Caco-2 (cell line): ENCODE data around the gene SPATC1L. TPM values are rescaled to one million over a fixed set of nuclear protein-coding genes. Genes with fewer than 3 reads are reported as not detected.

Experiments
- BruUV-seq: library from RNA; stranded (reverse); fragments of 400-500 nt; replicated peaks from 2 replicates; lab custom pipeline; 2021; lab: Mats Ljungman, UMichigan
- CTCF ChIA-PET: fragments of 300-600 bp; sonication (Branson Sonifier 250); formaldehyde crosslinking; loops from one replicate; lab custom pipeline; 2022; ENCODE audit warnings: antibody characterized with exemption; lab: Charles Lee
- POLR2A ChIA-PET: fragments of 300-600 bp; sonication (Branson Sonifier 250); formaldehyde crosslinking; loops from one replicate; lab custom pipeline; 2022; ENCODE audit warnings: antibody characterized with exemption; lab: Charles Lee
- DNase-seq, 2 experiments: peaks; one replicate each; pipeline versions ENCODE4 v3.0.0 to v3.0.0-alpha.2; 2020 to 2022
- H3K27me3 ChIP-seq: replicated peaks from 2 replicates; pipeline ENCODE4 v1.6.0; 2011; ENCODE audit warnings: low read length; ENCODE audit not compliant: control insufficient read depth, insufficient read depth
- H3K36me3 ChIP-seq: 2 replicates; pipeline ENCODE4 v1.5.1; 2011; ENCODE audit warnings: low read length; ENCODE audit not compliant: control insufficient read depth, insufficient read depth
- H3K4me1 ChIP-seq: fragments of 250-450 bp; sonication (Bioruptor Pico); 2 replicates; pipeline ENCODE4 v1.5.1; 2020; ENCODE audit warnings: mild to moderate bottlenecking
- H3K4me3 ChIP-seq: 2 replicates; pipeline ENCODE4 v1.5.1; 2011; ENCODE audit warnings: low read depth, mild to moderate bottlenecking, control low read depth, low read length
- H3K9me3 ChIP-seq: fragments of 250-450 bp; sonication (Bioruptor Pico); 2 replicates; pipeline ENCODE4 v1.5.1; 2020; ENCODE audit warnings: mild to moderate bottlenecking, moderate library complexity
- H3K27ac Mint-ChIP-seq: one replicate; pipeline ENCODE4 v1.8.0; 2022; ENCODE audit warnings: mixed read lengths; ENCODE audit not compliant: unreplicated experiment
- H3K27me3 Mint-ChIP-seq: one replicate; pipeline ENCODE4 v1.8.0; 2022; ENCODE audit warnings: mixed read lengths; ENCODE audit not compliant: insufficient read depth, unreplicated experiment
- H3K36me3 Mint-ChIP-seq: one replicate; pipeline ENCODE4 v1.8.0; 2022; ENCODE audit warnings: mild to moderate bottlenecking, mixed read lengths; ENCODE audit not compliant: insufficient read depth, unreplicated experiment
- H3K4me1 Mint-ChIP-seq: one replicate; pipeline ENCODE4 v1.8.0; 2022; ENCODE audit warnings: low read depth, mixed read lengths; ENCODE audit not compliant: unreplicated experiment
- H3K4me3 Mint-ChIP-seq: one replicate; pipeline ENCODE4 v1.8.0; 2022; ENCODE audit warnings: mild to moderate bottlenecking, moderate library complexity, mixed read lengths; ENCODE audit not compliant: unreplicated experiment
- H3K9me3 Mint-ChIP-seq: one replicate; pipeline ENCODE4 v1.8.0; 2022; ENCODE audit warnings: mixed read lengths; ENCODE audit not compliant: unreplicated experiment
- intact Hi-C: fragments of 100-400 bp; cut with micrococcal nuclease; formaldehyde crosslinking; loops from one replicate; pipeline ENCODE4 v1.10.0; 2022; ENCODE audit not compliant: unreplicated experiment
- total RNA-seq: library from RNA; stranded (reverse); gene quantifications from 2 replicates; pipeline ENCODE4 v1.2.3, GENCODE V29; 2022
- TF ChIP-seq, protein P1 (sequence below), 2 experiments: fragments of 200-600 bp in 1 of 2; IDR thresholded peaks; 1 replicate in 1 of 2; 2 replicates in 1 of 2; pipeline versions ENCODE4 v1.5.1 to v1.8.0; 2011 to 2022; ENCODE audit warnings: antibody characterized with exemption in 1 of 2, control low read depth in 1 of 2, inconsistent platforms in 1 of 2, low read depth in 1 of 2, low read length in 1 of 2, mild to moderate bottlenecking in 1 of 2, moderate library complexity in 1 of 2; ENCODE audit not compliant: insufficient read depth in 1 of 2, severe bottlenecking in 1 of 2, unreplicated experiment in 1 of 2

SPATC1L gene
- total RNA-seq, 1 experiment from 2014 or later, result 3.1 TPM

DNA sequence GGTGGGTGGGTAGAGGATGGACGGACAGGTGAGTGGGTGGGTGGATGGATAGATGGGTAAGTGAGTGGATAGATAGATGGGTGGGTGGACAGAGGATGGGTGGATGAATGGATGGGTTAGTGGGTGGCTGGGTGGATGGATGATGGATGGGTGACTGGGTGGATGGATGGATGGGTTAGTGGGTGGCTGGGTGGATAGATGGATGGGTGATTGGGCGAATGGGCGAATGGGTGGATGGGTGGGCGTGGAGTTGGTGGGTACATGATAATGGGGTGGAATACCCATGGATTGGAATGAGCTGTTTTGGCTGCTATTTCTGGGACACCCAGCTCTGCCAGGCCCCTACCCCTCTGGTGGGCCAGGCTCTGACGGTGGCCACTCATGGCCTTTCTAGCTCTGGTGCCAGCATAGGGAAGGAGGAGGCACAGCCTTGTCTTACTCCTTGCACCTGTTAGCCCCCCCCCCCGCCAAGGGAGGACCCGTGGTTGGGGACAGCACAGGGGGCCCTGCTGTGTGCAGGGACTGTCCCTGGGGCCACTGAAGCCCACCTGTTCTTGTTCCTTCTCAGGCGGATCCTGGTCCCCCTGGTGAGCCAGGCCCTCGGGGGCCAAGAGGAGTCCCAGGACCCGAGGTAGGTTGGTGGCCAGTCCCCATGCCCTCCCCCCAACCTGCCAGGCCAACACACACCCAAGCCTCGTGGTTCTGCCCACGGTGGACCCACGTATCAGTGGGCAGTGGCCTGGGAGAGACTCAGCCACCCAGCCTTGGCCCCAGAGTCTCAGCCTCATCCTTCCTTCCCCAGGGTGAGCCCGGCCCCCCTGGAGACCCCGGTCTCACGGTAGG lies 60.0 kb downstream of the SPATC1L start:
- Mint-ChIP-seq H3K27ac (no peak overlapping the region), H3K27me3 (no peaks in the 10 kb centered on the region), H3K4me3 (no peak overlapping the region), H3K4me1 (no peaks in the 10 kb centered on the region), H3K9me3 (no peaks in the 10 kb centered on the region), H3K36me3 (no peaks in the 10 kb centered on the region)
- ChIA-PET CTCF (no interaction called here), POLR2A (no interaction called here)
- Histone ChIP-seq H3K27me3 (no peaks in the 10 kb centered on the region), H3K4me1 (no peaks in the 10 kb centered on the region), H3K4me3 (no peak overlapping the region), H3K9me3 (no peaks in the 10 kb centered on the region), H3K36me3 (no peaks in the 10 kb centered on the region)
- TF ChIP-seq, protein P1, sequence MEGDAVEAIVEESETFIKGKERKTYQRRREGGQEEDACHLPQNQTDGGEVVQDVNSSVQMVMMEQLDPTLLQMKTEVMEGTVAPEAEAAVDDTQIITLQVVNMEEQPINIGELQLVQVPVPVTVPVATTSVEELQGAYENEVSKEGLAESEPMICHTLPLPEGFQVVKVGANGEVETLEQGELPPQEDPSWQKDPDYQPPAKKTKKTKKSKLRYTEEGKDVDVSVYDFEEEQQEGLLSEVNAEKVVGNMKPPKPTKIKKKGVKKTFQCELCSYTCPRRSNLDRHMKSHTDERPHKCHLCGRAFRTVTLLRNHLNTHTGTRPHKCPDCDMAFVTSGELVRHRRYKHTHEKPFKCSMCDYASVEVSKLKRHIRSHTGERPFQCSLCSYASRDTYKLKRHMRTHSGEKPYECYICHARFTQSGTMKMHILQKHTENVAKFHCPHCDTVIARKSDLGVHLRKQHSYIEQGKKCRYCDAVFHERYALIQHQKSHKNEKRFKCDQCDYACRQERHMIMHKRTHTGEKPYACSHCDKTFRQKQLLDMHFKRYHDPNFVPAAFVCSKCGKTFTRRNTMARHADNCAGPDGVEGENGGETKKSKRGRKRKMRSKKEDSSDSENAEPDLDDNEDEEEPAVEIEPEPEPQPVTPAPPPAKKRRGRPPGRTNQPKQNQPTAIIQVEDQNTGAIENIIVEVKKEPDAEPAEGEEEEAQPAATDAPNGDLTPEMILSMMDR (IDR thresholded peaks at IDR 0.05; ENCODE audit: insufficient read depth in 1 of 2, low read depth in 1 of 2, low read length in 1 of 2, severe bottlenecking in 1 of 2, unreplicated experiment in 1 of 2), result no peak
- BruUV-seq, result no TSS peak
- DNase-seq, result no peak
- intact Hi-C loops, result loop anchor here (2.0 kb wide), 1 partner anchor 14 kb away; no protein-coding TSS in a partner anchor

DNA sequence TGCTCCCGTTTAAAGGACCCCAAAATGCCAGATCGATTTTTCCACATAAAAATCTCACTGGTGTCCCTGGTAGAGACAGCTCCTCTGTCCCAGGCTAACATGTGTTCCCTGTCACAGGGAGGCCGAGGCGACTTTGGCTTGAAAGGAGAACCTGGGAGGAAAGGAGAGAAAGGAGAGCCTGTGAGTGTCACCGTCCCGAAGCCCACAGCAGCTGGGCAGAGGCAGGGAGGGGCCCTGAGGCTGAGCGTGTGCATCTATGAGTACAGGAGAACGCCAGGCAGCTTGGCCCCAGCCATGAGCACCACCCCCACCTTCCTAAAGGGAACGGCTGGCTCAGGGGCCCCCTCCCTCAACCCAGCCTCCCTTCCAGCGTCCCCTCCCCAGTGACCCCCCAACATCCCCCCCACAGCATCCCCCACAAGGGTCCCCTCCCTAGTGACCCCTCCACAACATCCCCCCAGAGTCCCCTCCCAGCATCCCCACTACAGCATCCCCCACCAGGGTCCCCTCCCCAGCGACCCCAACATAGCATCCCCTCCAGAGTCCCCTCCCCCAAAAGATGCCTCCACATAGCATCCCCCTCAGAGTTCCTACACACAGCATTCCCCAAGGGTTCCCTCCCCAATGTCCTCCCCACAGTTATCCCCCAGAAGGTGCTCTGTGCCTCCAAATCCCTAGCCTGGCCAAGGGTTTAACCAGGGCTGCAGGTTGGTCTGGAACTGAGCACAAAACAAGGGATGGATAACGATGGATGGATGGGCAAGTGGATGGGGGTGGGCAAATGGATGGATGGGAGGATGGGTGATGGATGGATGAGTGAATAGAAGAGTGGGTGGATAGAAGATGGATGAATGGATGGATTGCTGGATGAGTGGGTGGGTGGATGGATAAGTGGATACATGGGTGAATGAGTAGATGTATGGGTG lies 61.2 kb downstream of the SPATC1L start:
- ChIA-PET POLR2A (no interaction called here), CTCF (no interaction called here)
- BruUV-seq, result no TSS peak
- H3K9me3 ChIP-seq, result no peaks in the 10 kb centered on the region
- TF ChIP-seq, protein P1 (IDR thresholded peaks at IDR 0.05; ENCODE audit: insufficient read depth in 1 of 2, low read depth in 1 of 2, low read length in 1 of 2, severe bottlenecking in 1 of 2, unreplicated experiment in 1 of 2), result no peak
- Mint-ChIP-seq H3K4me1 (no peaks in the 10 kb centered on the region), H3K27ac (no peak overlapping the region), H3K27me3 (no peaks in the 10 kb centered on the region), H3K9me3 (no peaks in the 10 kb centered on the region), H3K4me3 (no peak overlapping the region), H3K36me3 (no peaks in the 10 kb centered on the region)
- H3K4me1 ChIP-seq, result no peaks in the 10 kb centered on the region
- no peak for DNase-seq
- no peaks in the 10 kb centered on the region for H3K27me3 ChIP-seq
- intact Hi-C loops, result no loop called here
- no peaks in the 10 kb centered on the region for H3K36me3 ChIP-seq
- no peak overlapping the region for H3K4me3 ChIP-seq

DNA sequence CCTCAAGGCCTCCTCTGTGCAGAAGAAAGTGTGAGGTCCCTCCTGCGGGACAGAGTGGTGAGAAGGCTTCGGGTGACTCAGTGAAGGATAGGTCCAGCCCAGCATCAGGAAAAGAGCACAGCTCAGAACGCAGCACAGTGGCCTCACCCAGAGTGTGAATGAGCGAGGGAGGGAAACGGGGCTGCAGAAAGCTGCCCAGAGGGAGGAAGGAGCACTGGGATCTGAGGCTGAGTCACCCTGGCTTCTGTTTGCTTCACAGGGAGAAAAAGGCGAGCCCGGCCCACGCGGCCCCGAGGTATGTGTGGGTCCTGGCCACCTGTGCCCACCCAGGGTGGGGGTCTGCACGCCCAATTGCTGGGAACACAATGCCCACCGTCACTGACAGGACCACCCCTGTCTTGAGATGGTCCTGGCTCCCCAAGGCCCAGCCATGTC lies 62.0 kb downstream of the SPATC1L start:
- no peak overlapping the region for H3K27ac Mint-ChIP-seq
- Histone ChIP-seq H3K36me3 (no peaks in the 10 kb centered on the region), H3K4me3 (no peak overlapping the region), H3K27me3 (no peaks in the 10 kb centered on the region), H3K4me1 (no peaks in the 10 kb centered on the region), H3K9me3 (no peaks in the 10 kb centered on the region)
- H3K4me1 Mint-ChIP-seq, result no peaks in the 10 kb centered on the region
- intact Hi-C loops, result no loop called here
- no TSS peak for BruUV-seq
- H3K9me3 Mint-ChIP-seq, result no peaks in the 10 kb centered on the region
- POLR2A ChIA-PET, result no interaction called here
- H3K27me3 Mint-ChIP-seq, result no peaks in the 10 kb centered on the region
- H3K36me3 Mint-ChIP-seq, result no peaks in the 10 kb centered on the region
- H3K4me3 Mint-ChIP-seq, result no peak overlapping the region
- no peak for DNase-seq
- TF ChIP-seq, protein P1 (IDR thresholded peaks at IDR 0.05; ENCODE audit: insufficient read depth in 1 of 2, low read depth in 1 of 2, low read length in 1 of 2, severe bottlenecking in 1 of 2, unreplicated experiment in 1 of 2), result no peak
- CTCF ChIA-PET, result no interaction called here
